Activated T-helper 9 cell treated with anti-CD3 and anti-CD28 coated beads, Interleukin-2, amount 50 U/mL, for 16 hours (primary cell): ENCODE results near the gene ABHD17A.

ENCODE experiments used
- DNase-seq: peaks from one replicate; pipeline ENCODE4 v3.0.0-alpha.2; 2020; ENCODE audit warnings: low read depth

The ABHD17A gene

DNA sequence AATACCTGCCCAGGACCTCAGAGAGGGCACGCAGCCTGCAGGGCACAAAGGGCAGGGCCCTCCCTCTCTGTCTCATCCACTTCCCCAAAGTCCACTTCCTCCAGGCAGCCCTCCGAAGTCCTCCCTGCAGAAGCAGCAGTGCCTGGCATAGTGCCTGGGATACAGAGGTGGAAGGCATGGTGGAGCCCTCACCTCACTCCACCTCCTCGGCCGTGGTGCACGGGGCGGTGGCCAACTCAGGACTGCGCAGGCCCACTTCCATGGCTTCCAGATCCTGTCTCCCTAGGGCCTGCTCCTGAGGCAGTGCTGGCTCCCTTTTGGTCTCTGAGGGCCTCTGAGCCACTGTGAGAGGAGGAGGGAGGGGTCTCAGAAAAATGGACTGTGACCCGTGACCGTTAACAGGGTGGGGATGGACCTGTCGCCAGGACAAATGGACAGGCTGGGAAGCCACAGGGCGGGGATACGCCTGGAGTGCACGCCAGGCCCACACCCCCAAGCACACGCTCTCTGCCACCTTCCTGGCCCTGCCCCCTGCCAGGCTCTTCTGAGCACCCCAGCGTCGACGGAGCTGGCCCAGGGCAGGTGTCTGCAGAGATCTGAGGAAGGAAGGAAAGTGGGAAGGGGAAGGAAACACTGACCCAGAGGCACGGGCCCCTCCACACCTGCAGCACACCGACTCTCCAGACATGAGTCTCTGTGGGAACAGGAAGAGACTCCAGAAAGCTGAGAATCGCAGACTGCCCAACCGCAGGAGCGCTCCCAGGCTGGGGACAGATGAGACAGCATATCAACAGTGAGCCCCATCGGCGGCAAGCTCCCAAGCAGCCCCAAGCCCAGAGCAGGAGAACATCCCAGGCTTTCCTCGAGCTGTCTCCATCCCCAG is 45.4 kb downstream of the ABHD17A start:
- DNase-seq, result no peak

DNA sequence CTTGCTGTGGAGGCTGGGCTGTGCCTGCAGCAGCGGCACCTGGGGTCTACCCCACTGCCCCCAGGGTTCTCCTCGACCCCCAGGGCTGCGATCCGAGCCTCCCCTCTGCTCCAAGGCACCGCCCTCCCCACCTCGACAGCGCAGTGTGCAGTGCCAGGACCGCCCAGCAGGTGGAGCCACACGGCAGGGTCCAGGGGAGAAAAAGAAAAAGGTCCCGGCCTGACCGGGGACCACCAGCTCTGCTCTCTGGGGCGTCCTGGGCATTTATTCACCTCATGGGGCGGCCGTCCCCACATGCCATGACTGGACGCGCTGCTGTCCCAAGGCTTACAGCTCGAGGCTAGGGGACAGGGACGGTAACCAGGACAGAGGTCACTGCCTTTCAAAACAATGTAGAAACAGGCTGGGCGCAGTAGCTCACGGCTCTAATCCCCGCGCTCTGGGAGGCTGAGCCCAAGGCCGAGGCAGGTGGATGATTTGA is 47.6 kb downstream of the ABHD17A start:
- peak; percentile 48 for DNase-seq

DNA sequence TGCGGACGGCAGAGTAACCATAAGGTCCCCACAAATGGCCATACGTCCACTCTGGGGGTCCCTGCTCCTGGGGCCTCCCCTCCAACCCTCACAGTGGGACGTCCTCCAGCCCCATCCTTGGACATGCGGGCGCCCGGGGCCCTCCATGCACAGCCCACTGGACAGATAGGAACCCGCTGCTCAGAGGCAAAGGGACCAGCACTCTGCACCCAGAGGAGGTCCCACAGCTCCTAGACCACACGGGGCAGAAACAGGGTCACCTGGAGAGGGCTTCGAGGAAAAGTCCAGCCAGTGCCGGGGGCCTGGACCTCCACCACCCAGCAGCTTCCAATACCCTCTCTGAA is 48.1 kb downstream of the ABHD17A start:
- no peak for DNase-seq

GRCh38 chr19:1836458-1837221 is 48.7 kb downstream of the ABHD17A start:
- no peak for DNase-seq

DNA sequence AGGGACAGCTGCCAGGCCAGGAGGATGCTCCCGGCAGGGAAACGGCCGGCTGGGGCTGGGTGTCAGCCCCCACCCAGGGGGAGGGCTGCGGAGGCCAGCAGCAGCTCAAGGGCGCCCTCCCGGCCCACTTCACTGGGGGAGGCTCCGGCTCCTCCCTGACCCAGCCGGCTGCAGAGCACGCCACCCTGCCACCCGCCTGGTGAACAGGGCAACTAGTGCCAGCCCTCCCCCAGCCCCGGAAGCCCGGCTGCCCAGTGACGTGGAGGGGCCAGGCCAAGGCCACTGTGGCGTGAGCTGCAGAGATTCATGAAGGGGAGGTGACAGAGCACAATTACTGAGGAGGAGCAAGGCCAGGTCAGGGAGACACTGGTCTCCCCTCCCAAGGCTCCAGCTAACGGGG is 51.8 kb downstream of the ABHD17A start:
- DNase-seq, result no peak

DNA sequence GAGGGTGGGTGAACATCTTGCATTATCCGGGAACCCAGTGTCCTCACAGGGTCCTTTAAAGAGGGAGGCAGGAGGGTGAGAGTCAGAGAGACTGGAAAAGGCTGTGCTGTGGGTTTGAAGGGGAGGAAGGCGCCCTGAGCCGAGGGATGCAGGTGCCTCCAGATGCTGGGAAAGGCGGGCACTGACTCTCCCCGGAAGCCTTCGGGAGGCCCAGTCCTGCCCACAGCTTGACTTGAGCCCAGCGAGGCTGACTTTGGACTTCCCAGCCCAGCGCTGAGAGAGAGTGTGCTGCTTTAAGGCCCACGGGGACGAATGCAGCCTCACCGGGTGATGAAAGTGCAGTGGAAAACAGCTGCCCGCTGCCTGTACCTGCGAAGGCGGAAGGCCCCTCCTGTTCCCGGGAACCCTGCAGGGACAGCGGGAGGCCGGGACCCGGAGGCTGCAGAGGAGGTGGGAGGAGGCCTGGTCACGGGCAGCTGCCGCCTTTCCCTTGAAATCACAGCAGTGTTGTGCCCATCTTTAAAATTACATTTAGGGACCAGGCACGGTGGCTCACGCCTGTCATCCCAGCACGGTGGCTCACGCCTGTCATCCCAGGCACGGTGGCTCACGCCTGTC is 53.1 kb downstream of the ABHD17A start:
- DNase-seq, result no peak

DNA sequence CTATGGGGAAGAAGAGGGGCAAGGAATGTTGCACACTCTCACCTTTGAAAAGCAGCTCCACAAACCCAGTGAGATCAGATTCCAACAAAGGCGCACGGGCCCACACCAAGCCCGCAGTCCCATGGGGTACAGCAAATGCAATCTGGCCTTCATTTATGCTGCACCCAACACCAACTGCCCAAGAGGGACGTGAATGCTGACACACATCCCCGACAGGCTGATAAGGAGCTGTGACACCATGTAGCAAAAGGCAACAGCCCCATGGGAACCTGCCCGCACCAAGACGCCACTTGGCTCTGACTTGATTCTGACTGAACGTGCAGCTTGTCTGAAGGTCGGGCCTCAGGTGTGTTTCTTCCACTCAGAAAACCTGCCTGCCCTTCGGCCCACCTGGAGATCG is 54.3 kb downstream of the ABHD17A start:
- no peak for DNase-seq

DNA sequence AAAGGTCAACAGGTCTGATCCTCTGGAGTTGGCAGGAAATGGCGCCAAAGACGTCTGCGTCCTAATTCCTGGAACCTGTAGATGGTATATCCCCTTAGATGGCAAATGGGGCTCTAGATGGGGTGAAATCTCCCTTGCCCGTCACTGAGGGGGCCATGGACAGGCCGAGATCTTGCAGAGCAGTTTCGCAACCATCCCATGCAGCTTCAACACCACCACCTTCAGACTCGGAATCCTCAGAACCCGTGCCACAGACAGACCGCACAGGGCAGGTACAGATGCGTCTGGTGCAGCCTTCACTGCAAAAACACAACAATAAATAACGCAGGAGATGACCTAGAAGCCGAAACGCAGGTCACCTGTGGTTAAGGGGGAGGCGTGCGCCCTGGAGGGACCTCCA is 54.7 kb downstream of the ABHD17A start:
- DNase-seq, result no peak

DNA sequence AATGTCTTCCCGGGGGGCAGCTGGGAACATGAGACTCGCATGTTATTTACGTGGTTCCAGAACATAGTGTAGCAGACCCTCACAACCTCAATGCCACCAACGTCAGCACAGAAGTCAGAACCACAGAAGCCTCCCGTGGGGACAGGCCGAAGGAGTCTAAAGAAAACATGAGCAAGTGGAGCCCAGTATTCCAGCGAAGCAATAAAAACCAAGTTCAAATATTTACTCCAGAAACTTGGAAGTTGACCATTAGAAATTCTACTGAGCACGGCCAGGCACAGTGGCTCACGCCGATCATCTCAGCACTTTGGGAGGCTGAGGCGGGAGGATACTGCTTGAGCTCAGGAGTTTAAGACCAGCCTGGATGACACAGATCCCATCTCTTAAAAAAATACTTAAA is 55.3 kb downstream of the ABHD17A start:
- no peak for DNase-seq

DNA sequence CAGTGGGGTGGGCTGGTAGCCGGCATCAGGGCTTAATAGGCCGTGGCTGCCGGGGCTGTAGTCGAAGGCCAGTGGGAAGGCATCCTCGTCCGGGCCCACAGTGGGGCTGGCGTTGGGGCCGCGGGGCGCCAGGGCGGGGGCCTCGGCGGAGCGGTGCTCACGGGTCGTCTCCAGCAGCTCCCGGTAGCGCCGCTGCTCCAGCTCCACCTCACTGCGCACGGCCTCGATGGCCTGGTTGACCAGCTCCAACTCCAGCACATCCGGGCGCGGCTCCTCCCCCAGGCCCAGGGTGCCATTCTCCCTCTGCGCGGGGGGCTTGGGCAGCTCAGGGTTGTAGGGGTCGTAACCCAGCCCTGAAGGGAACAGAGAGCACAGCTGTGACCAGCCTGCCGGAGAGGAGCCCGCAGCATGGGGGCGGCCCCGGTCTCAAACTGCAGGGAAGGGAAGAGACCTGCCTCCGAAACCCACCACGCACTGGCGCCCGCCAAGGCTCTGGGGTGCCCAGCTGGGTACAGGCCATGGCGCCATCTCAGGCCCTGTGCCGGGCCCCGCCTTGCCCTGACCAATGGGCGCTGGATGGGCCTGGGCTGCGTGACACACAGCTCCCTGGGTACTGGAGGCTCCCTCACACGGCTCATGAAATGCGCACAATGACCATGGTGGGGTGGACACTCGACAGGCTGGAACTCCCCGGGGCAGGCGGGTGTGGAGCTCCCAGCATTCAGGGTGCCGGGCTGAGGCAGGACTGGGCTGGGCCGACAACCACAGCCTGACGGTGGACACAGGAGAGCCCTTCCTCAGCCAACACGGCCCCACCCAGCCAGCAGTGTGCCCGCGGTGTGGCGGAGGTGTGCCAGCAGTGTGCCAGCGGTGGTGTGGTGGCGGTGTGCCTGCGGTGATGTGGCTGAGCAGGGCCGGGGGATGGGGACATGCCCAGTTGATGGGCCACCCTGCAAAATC is 56.7 kb downstream of the ABHD17A start:
- DNase-seq, result no peak

- no peak for DNase-seq
Measured at GRCh38 chr19:1827566-1828278, 57.6 kb downstream of the ABHD17A start.
